ENCODE data around the gene CRYM.
"Not testable (repeated sequence)": the region's sequence is repeated elsewhere in the genome, so short reads cannot be mapped to it uniquely, and the experiment has no call there.

The CRYM gene

GRCh38 chr16:21277927-21278706, at the start of gene CRYM:
Gene CRYM (minus strand): TSS chr16:21278290. CDS start chr16:21278251, 39 bp downstream.
- DNase-seq (ENCODE audit: low read depth, low spot score), result peak; percentile 64

- no peak for DNase-seq (ENCODE audit: low read depth, low spot score)
Measured at GRCh38 chr16:21327046-21327445, 49.0 kb upstream of the CRYM start.

- no peak for DNase-seq (ENCODE audit: low read depth, low spot score)
Measured at GRCh38 chr16:21326459-21326858, 48.4 kb upstream of the CRYM start.

GRCh38 chr16:21324267-21324666, 46.2 kb upstream of the CRYM start:
- DNase-seq (ENCODE audit: low read depth, low spot score), result no peak

- not testable (repeated sequence) for DNase-seq (ENCODE audit: low read depth, low spot score)
Measured at GRCh38 chr16:21322251-21322650, 44.2 kb upstream of the CRYM start.

- no peak for DNase-seq (ENCODE audit: low read depth, low spot score)
Measured at GRCh38 chr16:21321736-21322135, 43.6 kb upstream of the CRYM start.

GRCh38 chr16:21314339-21314738, 36.2 kb upstream of the CRYM start:
- DNase-seq (ENCODE audit: low read depth, low spot score), result no peak

- not testable (repeated sequence) for DNase-seq (ENCODE audit: low read depth, low spot score)
Measured at GRCh38 chr16:21312863-21313372, 34.8 kb upstream of the CRYM start.

- DNase-seq (ENCODE audit: low read depth, low spot score), result not testable (repeated sequence)
Measured at GRCh38 chr16:21312046-21312445, 34.0 kb upstream of the CRYM start.

- DNase-seq (ENCODE audit: low read depth, low spot score), result not testable (repeated sequence)
Measured at GRCh38 chr16:21306712-21307111, 28.6 kb upstream of the CRYM start.

GRCh38 chr16:21302898-21303528, 24.9 kb upstream of the CRYM start:
- DNase-seq (ENCODE audit: low read depth, low spot score), result peak; percentile 3

- DNase-seq (ENCODE audit: low read depth, low spot score), result no peak
Measured at GRCh38 chr16:21302454-21302853, 24.4 kb upstream of the CRYM start.

- DNase-seq (ENCODE audit: low read depth, low spot score), result no peak
Measured at GRCh38 chr16:21301895-21302291, 23.8 kb upstream of the CRYM start.

GRCh38 chr16:21301168-21301894, 23.2 kb upstream of the CRYM start:
- peak; percentile 75 for DNase-seq (ENCODE audit: low read depth, low spot score)

GRCh38 chr16:21300309-21301167, 22.4 kb upstream of the CRYM start:
- peak; percentile 99 for DNase-seq (ENCODE audit: low read depth, low spot score)

- not testable (repeated sequence) for DNase-seq (ENCODE audit: low read depth, low spot score)
Measured at GRCh38 chr16:21289789-21290188, 11.7 kb upstream of the CRYM start.

- DNase-seq (ENCODE audit: low read depth, low spot score), result no peak
Measured at GRCh38 chr16:21285314-21285713, 7.2 kb upstream of the CRYM start.

- no peak for DNase-seq (ENCODE audit: low read depth, low spot score)
Measured at GRCh38 chr16:21284414-21284813, 6.3 kb upstream of the CRYM start.

GRCh38 chr16:21283521-21284289, 5.6 kb upstream of the CRYM start:
- DNase-seq (ENCODE audit: low read depth, low spot score), result peak; percentile 64

GRCh38 chr16:21281698-21282389, 3.8 kb upstream of the CRYM start:
- DNase-seq (ENCODE audit: low read depth, low spot score), result no peak

Data from astrocyte of the hippocampus (primary cell).